ENCODE data around the gene FAM221B.

Gene FAM221B

DNA sequence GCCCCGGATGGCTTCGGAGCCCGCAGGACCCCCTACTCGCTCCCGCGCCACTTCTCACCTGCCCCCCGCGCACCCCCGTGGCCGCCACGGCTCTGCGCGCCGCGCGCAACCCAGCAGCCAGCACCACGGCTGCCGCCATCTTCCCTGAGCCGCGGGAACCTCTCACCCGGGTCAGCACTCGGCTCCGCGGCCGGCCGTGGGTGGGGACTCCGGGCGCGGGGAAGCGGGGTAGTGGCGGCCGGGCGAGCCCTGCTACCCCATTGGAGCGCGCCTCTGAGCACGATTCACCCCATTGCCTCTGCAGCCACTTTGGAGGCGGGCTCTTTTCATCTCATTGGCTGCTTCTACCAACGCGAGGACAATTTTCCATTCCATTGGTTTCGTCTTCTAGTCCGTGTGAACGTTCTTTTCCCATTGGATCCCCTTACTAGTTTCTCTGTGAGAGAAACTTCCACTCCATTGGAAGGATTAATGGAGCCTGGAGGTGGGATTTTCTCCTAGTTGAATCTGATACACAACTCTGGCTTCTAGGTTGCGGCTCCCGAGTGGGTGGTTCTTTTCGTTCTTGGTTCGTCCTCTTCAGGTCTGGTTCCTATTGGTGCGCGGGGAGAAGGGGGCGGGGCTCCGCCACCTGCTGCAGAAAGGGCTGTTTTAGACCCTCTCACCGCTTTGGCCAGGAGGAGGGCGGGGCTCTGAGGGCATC lies 13.5 kb downstream of the FAM221B start, which contains the start of gene HINT2:
Gene HINT2, minus strand, starts transcription at position 202 of the 703 bp plus-strand sequence. Its CDS starts 63 bp downstream, at position 139.
- DNase-seq: peak; percentile 91

DNA sequence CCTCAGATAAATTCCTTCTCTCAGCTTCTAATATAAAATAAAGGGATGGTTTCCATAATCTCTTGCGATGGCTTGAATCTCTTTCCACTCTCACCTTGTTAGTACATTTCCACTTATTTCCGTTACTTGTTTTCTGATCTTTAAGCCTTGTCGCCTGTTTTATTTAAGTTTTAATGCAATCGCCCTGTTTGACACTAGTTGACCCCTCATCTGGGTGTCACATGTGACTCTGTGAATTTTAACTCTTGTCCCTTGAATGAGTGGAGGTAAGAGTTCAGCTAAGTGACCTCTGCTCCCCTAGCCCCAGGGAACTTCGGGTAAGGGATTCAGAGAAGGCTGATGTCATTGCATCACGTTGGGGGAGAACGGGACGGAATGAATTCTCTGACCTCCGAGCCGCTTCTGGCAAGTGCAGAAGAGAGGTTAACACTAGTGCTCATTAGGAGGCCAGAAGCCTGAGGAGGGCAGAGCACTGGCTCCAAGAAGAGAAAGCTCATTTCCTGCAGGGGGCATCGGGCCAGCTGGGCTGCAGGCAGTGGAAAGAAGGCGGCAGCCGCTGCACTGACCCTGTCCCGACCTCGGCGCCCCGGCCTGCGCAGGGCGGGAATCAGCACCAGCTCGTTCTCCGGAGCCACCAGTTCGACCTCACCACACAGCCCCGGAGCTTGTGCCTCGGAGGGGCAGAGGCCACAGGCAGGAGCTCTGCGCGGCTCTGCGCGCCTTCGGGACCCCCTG lies 14.3 kb downstream of the FAM221B start:
- no peak for DNase-seq

DNA sequence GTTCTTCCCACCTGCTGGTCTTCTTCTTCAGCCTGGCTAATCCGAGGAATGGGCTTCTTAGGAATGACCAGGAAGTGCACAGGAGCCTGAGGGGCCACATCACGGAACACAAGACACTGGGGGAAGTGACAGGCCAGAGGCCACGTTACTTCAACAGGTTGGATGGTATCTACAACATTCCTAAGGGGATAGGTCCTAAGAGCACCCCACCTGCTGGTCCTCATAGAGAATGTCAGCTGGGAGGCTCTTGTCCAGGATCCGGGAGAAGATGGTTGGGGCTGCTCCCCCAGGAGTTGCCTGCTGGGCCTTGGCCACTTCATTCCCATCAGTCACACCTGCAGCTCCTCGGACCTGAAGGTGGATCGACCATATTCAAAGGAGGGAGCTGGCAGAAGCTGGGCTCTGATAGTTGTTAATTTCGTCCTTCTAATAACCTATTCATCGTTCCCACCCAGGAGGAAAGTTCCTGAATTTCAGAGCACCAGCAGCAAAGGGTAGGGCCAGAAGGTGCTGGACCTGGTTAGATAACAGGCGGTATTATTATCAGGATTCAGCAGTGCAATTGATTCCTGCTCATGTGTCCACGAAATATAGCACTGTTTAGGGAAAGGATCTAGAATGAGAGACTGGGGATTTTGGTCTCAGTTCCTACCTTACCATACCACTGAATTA lies 15.0 kb downstream of the FAM221B start:
- DNase-seq: no peak

DNA sequence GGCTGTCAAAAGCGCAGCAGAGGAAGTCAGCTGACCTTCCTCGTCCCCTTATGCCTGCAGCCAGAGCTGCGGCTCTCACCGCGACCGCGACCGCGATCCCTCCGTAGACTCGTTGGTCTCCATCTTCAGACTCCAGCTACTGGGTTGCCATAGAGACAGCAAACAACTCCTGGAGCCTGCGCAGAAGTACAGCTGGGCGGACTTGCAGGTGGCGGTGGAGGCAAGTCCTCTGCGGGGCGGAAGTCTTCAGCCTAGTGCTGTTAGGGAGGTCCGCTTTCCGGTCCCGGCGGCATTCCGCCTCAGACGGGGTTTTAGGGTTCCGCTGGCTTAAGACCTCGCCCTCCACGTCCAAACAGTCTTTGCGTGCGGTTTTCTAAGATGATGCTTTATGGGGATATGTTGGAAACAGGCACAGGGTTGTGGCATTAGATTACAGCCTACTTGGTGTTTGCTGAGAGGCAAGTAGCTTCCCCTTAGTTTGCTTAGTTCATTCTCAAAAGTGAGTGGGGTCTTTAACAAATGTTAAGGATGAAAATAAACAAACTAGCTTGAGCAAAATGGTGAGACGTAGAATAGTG lies 16.4 kb downstream of the FAM221B start, which contains the start of gene SPAG8:
Gene SPAG8, minus strand, starts transcription at position 238 of the 578 bp plus-strand sequence. Its CDS starts 115 bp downstream, at position 123.
- peak; percentile 70 for DNase-seq

GRCh38 chr9:35811381-35812024 lies 17.0 kb downstream of the FAM221B start:
- no peak for DNase-seq

DNA sequence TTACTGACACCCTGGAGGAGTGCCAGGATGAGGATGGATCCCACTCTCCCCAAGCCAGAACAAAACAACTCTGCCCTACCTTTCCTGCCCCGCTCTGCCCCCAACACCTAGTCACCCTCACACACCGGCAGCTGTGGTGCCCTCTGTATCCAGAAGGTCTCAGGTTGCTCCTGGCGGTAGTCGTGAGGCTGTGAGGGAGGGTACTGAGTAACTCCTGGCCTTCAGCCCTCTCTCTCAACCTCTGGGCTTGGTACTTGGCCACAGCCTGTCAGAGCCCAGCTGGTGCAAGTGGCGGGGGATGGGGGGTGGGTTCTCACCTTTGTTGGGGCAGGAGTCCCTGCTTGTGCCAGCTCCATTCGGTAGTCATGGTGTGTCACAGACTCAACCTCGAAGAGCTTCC lies 18.4 kb downstream of the FAM221B start:
- DNase-seq: no peak

DNA sequence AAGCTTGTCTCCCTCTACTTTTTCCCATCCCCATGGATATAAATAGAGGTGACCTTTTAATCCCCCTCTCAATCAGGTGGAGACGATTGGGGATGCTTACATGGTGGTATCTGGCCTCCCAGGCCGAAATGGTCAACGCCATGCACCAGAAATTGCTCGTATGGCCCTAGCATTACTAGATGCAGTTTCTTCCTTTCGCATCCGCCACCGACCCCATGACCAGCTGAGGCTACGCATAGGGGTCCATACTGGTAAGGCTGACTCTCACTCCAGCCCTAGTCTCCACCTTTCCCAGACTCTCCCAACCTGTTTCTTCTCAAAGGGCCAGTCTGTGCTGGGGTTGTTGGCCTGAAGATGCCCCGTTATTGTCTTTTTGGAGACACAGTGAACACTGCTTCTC lies 20.1 kb downstream of the FAM221B start:
- no peak for DNase-seq

GRCh38 chr9:35806101-35806500 lies 22.4 kb downstream of the FAM221B start:
- DNase-seq: no peak

DNA sequence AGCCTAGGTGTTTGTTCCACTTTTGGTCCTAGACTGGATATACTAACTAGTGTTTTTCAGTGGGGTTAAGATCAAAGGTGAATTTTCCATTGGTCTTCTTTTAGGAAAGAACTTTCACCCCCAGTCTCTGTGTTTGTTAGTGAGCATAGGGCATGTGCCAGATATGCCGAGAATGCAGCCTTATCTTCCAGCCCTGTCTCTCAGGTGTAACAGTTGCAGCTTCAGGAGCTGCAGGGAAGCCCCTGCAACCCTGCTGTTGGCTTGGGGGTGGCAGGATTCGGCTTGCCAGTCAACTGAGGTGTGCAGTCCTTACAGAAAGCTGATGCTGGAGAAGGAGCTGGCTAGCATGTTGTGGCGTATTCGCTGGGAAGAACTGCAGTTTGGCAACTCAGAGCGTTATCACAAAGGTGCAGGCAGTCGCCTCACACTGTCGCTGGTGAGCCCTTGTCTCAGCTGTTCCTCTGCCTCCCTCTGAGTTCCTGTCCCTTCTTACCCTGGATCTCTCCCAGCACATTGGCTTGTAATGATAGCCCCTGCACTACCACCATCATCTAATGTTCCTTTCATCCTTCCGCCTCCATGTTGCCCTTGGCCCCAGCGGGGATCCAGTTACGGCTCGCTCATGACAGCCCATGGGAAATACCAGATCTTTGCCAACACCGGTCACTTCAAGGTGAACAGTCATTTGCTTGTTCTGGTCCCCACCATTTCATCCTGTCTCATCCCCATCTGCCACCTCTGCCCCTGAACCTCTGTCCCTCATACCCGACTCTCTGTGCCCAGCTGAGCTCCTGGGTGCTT lies 27.0 kb downstream of the FAM221B start:
- no peak for DNase-seq

- no peak for DNase-seq
These were observed 28.0 kb downstream of the FAM221B start for GRCh38 chr9:35800530-35800929.

GRCh38 chr9:35798658-35799374 lies 29.7 kb downstream of the FAM221B start:
- DNase-seq: no peak

DNA sequence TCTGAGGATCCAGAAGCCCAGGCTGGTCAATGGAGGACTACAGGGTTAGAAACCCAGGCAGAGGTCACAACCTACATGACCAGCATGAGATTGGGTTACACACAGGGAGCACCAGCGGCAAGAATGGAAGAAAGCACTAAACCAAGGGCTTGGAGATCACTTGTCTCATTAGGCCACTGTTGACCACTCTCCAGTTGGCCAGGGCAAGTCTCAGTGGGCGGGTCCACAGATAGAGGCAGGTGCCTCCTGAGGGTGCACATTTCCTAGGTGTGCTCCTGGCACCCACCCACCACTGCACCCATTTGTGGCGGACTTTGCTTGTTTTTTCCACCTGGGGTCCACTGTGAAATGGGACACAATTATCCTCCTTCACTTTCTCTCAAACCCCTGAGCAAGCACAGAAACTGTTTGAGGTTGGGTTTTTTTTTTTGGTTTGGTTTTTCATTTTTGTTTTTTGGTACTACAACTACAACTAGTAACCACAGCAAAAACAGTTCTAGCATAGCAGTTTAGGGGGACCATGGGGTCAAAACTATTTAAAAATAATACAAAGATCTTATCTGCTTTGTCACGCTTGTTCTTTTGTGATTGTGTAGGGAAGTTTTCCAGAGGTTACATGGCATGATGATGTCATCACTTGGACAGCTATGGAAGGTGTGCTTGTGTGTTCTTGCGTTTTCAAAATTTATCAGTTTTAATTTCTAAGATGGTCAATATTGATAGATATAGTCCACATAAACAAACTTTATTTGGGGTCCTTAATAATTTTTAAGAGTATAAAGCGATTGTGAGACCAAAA lies 31.0 kb downstream of the FAM221B start:
- DNase-seq: no peak

- DNase-seq: no peak
These were observed 32.8 kb downstream of the FAM221B start for GRCh38 chr9:35795695-35796094.

DNA sequence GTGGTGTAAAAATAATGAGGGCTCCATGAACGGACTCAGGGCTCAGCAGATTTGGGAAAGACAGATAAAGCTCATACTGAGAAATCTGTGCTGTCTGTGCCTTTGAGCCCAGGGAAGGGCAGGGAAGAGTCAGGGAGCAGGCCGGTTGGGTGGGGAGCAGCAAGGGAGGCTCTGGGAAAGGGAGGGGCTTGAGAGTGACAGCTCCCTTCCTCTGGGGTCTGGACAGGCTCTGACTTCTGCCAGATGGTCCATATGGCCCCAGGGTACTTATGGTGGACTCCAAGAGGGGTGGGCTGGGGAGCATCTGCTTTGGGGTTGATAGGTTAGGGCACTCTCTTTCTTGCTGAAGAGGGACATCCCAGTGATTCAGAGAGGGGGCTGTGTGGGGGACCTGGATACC lies 35.1 kb downstream of the FAM221B start:
- DNase-seq: no peak

GRCh38 chr9:35792826-35793225 lies 35.7 kb downstream of the FAM221B start:
- DNase-seq: no peak

- DNase-seq: no peak
These were observed 36.3 kb downstream of the FAM221B start for GRCh38 chr9:35792024-35792813.

DNA sequence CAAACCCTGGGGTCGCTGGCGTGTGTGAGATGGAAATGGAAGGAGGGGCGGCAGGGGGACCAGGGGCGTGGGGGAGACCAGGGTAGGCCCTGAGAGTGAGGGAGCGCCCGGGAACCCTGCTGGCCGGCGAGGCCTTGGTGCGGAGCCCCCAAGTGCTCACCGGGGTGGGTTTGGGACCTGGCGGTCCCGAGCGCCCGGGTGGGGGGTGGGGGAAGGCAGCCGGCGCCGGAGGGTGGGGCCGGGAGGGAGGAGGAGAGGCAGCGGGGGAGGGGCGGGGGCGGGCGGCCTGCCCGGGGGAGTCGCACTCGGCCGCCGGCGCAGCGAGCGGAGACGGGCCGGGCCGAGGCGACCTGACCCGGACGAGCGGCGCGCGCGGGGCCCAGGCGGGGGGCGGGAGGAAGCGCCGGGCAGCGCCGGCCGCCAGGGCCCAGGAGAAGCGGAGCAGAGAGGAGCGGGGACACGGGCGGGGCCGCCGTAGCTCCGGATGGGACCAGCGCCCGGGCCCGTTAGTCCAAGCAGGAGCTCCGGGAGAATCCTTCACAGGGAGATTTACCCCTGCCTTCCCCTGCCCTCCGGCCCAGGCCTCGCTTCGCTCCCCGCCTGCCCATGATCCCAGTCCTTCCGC lies 37.1 kb downstream of the FAM221B start, which contains the start of gene NPR2:
Gene NPR2, plus strand, starts transcription at position 295 of the 625 bp plus-strand sequence. CDS start 818 bp downstream, outside the sequence.
- DNase-seq: no peak

DNA sequence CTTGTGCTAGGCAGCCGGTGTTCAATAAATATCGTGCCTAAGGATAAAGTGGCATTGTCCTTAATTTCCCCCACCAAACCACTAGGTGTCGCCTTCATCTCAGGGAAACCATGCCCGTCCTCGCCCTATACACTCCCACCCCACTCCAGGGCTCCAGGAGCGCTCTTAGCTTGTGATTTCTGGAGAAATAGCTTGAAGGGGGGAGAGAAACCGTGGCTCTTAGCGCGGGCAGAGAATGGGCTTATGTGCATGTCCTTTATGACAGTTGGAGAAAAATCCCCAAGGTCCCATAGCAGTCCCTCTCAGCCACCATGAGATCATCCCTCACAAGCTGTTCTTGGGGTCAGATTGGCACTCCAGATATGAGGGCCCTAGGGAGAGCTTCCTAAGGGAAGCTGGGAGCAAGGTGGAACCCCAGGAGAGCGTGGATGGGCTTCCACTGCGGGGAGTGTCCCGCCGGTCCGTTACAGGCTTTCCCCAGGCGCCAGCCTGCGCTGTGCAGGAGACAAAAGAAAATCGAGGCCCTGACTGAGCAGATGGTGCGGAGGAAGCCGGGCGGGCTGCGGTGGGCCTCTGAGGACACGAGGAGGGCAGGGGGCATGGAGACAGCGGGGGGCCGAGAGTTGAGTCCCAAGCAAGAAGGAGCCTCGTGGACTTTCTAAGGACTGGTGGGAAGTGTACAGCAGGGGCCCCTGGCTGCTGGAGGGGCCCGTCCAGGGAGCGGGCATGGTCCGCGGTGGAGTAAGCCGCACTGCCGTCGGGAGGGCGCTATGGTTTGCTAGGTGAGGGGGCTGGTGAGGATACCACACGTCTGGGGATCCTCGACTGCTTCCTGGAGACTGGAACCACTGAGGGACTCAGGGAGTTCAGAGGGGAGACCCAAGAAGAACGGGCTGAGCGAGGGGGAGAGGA lies 37.9 kb downstream of the FAM221B start:
- DNase-seq: no peak
